HG03108 (cell line): ENCODE results near the gene MYOZ2.

ENCODE experiments used
- ATAC-seq: cut with Tn5 transposase; IDR thresholded peaks from one replicate; pipeline ENCODE4 v1.9.1; 2021; ENCODE audit warnings: moderate library complexity; ENCODE audit not compliant: unreplicated experiment

MYOZ2 gene

GRCh38 chr4:119237201-119237600 is 101.6 kb downstream of the MYOZ2 start:
- no peak for ATAC-seq
